Cardiac muscle cell (in vitro differentiated cells and primary cell): ENCODE results near the gene SLC52A1. TPM values are rescaled to one million over a fixed set of nuclear protein-coding genes. Genes with fewer than 3 reads are reported as not detected.

ENCODE experiments used
- DNase-seq, 2 donors: peaks; one replicate each; pipeline versions ENCODE4 v3.0.0 to v3.0.0-alpha.2; 2010 to 2017; ENCODE audit warnings: low read depth in 1 of 2, low spot score in 1 of 2
- H3K27ac ChIP-seq: fragments of 200-600 bp; sonication (generic); 2 replicates; pipeline ENCODE4 v1.5.1; 2016
- H3K27me3 ChIP-seq: fragments of 200-600 bp; sonication (generic); 2 replicates; pipeline ENCODE4 v1.6.0; 2016; ENCODE audit warnings: control low read depth
- H3K36me3 ChIP-seq: fragments of 200-600 bp; sonication (generic); 2 replicates; pipeline ENCODE4 v1.5.1; 2016; ENCODE audit warnings: control low read depth
- H3K4me1 ChIP-seq: fragments of 200-600 bp; sonication (generic); 2 replicates; pipeline ENCODE4 v1.8.1; 2017; ENCODE audit warnings: low read depth, mild to moderate bottlenecking, mixed run types
- H3K4me3 ChIP-seq: fragments of 200-600 bp; sonication (generic); 2 replicates; pipeline ENCODE4 v1.5.1; 2016; ENCODE audit warnings: mild to moderate bottlenecking
- H3K9me3 ChIP-seq: fragments of 200-600 bp; sonication (generic); 2 replicates; pipeline ENCODE4 v1.5.1; 2017; ENCODE audit warnings: low read depth, mild to moderate bottlenecking, control low read depth
- polyA plus RNA-seq: library from polyadenylated mRNA; unstranded; fragments of >200 nt; fragmentation: Nextera tagmentation; extraction: Ambion mirVana; gene quantifications from 2 replicates; pipeline ENCODE4 v1.2.1, GENCODE V29; 2016
- total RNA-seq: library from RNA; depleted of rRNA; stranded (reverse); fragments of >200 nt; gene quantifications from 2 replicates; pipeline ENCODE4 v1.2.3, GENCODE V29; 2016
- TF ChIP-seq, protein P1 (sequence below): IDR thresholded peaks from 2 replicates; pipeline ENCODE4 v1.5.1; 2012; ENCODE audit warnings: low read depth, mild to moderate bottlenecking, low read length

Gene SLC52A1
- total and polyA plus RNA-seq, 2 experiments from 2014 or later = not detected

DNA sequence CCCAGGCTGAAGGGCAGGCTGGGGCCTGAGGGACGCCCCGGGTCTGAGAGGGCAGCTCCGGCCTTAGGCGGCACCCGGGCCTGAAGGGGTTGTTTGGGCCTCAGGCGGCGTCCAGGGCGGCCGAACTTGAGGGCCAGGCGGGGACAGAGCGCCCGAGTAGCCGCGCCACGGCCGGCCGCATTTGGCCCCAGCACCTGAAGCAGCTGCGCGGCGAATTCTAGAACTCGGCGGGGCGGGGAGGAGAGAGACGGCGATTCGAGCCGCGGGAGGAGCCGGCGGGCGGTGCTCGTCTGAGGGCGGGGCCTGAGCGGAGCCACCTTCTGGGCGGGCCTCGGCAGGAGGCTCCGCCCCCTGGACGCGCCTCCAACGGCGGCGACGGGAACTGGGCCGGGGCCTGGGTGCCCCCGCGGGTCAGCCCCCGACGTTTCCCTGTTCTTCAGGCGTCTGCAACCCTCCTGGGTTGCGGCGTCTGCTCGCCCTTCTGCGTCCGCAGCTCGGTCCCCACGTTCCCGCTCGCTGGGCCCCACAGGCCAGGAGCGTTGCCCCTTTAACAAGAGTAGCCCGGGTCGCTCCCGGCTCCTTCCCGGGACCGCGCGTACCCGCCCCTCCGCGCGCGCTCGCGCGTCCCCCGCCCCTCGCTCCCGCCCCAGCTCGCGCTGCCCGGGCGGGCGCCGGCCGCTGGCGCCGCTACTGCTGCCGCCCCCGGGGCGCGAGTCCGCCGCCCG is 37.8 kb downstream of the SLC52A1 start, which contains the start of the genes INCA1 and KIF1C:
INCA1 (minus strand) TSS at position 221 of the 725 bp plus-strand sequence. CDS start 3,085 bp downstream, outside the sequence.
KIF1C (plus strand) TSS at position 649 of the 725 bp plus-strand sequence. CDS start 2,297 bp downstream, outside the sequence.
- TF ChIP-seq, protein P1, sequence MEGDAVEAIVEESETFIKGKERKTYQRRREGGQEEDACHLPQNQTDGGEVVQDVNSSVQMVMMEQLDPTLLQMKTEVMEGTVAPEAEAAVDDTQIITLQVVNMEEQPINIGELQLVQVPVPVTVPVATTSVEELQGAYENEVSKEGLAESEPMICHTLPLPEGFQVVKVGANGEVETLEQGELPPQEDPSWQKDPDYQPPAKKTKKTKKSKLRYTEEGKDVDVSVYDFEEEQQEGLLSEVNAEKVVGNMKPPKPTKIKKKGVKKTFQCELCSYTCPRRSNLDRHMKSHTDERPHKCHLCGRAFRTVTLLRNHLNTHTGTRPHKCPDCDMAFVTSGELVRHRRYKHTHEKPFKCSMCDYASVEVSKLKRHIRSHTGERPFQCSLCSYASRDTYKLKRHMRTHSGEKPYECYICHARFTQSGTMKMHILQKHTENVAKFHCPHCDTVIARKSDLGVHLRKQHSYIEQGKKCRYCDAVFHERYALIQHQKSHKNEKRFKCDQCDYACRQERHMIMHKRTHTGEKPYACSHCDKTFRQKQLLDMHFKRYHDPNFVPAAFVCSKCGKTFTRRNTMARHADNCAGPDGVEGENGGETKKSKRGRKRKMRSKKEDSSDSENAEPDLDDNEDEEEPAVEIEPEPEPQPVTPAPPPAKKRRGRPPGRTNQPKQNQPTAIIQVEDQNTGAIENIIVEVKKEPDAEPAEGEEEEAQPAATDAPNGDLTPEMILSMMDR = no peak

DNA sequence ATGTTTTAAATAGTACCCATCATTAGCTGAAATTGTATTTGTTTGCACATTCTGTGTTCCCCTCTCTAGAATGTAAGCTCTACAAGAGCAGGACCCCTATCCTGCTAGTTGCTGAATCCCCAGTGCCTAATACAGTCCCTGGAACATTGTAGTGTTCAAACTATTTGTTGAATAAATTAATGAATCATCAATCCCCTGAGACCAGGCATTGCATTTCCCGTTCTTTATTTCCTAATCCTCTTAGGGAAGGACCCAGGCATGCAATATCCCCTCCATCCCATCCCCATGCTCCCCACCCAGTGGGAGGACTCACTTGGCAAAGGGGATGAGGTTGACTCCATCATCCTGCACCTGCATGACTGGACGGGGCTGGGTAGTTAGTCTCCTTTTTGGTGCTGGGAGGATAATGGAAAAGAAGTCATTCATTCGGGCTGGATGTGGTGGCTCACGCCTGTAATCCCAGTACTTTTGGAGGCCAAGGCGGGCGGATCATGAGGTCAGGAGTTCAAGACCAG is 41.1 kb downstream of the SLC52A1 start:
- Histone ChIP-seq H3K27ac (no peak overlapping the region), H3K4me3 (no peak overlapping the region), H3K36me3 (no peaks in the 10 kb centered on the region), H3K9me3 (no peaks in the 10 kb centered on the region), H3K27me3 (no peaks in the 10 kb centered on the region), H3K4me1 (peaks cover 9% of the 10 kb centered on the region)
- no peak for DNase-seq
- TF ChIP-seq, protein P1 = no peak

More for the DNA sequence above, 37.8 kb downstream of the SLC52A1 start, which contains the start of the genes INCA1 and KIF1C:
- H3K9me3 ChIP-seq = no peaks in the 10 kb centered on the region
- H3K27me3 ChIP-seq = no peaks in the 10 kb centered on the region
- peak; percentile 92 to 97 for DNase-seq
- H3K36me3 ChIP-seq = peaks cover 14% of the 10 kb centered on the region
- H3K27ac ChIP-seq = peak within 1 kb of the TSS; percentile 87
- H3K4me1 ChIP-seq = peaks cover 26% of the 10 kb centered on the region
- peak within 1 kb of the TSS; percentile 90 for H3K4me3 ChIP-seq

DNA sequence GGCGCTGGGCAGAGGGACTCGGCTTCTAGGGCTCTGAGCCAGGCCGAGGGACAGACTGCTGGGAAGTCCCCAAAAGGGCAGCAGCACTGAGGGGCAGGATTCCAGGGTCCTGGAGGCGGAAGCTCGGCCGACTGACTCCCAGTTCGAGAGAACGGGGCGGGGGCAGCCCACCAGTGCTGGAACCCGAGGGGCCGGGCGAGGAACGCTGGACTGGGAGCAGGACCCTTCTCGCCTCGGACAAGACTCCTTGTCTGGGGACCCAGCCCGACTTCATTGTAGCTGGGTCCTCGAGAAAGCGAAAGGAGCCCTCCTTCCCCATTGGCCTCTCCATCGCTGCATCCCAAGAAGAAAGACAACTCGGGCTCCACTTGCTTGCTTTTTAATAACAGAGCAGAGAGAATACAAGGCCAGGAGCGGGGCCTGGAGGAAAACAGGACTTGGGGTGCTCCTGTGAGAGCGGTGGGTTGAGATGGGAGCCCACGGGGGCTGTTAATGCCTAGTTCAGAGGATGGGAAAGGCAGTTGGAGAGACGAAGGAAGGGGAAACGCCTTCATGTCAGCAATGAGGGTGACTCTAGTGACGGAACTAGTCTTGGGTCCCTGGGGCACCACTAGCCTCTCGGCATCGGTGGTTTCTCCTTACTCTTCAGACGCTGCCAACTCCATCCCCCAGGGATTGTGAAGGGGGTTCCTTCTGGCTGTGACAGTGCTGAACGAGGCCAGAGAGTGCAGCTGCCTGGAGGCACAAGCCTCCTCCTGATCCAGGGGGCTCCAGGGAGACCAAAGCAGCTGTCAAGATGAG is 47.3 kb downstream of the SLC52A1 start:
- no peaks in the 10 kb centered on the region for H3K27me3 ChIP-seq
- peak overlapping the region; percentile 44 for H3K27ac ChIP-seq
- peak overlapping the region; percentile 58 for H3K4me3 ChIP-seq
- H3K9me3 ChIP-seq = no peaks in the 10 kb centered on the region
- peak in 1 of 2 donors; percentile 31 for DNase-seq
- TF ChIP-seq, protein P1 = no peak
- H3K4me1 ChIP-seq = peaks cover 11% of the 10 kb centered on the region
- no peaks in the 10 kb centered on the region for H3K36me3 ChIP-seq

DNA sequence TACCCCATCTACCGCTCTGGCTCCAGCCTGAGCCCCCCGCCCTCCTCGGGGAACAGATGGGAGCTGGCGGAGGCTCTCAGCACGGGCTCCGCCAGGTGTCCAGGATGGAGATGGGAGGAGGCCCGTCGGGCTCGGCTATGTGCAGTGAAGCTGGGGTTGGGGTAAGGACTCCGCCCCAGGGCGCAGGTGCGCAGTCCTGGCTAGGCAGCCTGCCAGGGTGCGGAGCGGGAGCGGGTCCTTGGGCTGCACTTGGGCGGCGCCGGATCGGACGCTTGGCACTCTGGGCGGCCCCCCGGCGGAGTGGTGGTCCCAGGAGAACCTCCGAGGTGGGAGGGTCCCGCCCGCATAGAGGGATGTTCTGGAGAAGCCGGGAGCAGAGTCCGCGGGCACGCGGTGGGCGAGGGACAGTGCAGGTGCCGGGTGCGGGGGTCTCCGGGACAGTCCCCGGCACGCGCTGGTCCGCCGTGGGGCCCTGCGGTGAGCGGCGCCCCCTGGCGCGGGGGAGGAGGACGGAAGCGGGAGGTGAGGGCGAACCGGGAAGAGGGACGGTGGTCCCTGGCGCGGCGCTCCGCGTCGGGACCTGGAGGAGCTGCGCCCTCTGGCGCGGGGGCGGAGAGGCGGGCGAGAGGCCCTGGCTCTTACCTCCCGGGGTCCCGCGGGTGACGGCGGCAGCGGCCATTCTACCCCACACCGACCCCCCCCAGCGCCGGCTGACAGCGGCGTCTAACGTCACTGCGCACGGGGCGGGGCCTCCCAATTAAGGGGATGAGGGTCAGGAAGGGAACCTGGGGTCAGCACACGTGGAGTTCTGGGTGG is 48.1 kb downstream of the SLC52A1 start, which contains the start of gene CAMTA2:
CAMTA2 (minus strand) TSS at position 725 of the 816 bp plus-strand sequence. CDS start 1,453 bp downstream, outside the sequence.
- Histone ChIP-seq H3K27ac (peak within 1 kb of the TSS; percentile 44), H3K4me1 (peaks cover 11% of the 10 kb centered on the region), H3K4me3 (peak within 1 kb of the TSS; percentile 58), H3K27me3 (no peaks in the 10 kb centered on the region), H3K36me3 (no peaks in the 10 kb centered on the region), H3K9me3 (no peaks in the 10 kb centered on the region)
- TF ChIP-seq, protein P1 = peak; percentile 70
- DNase-seq = peak; percentile 79 to 94

GRCh38 chr17:4986403-4986802 is 48.8 kb downstream of the SLC52A1 start:
- Histone ChIP-seq H3K27ac (peak overlapping the region; percentile 44), H3K4me1 (peaks cover 11% of the 10 kb centered on the region), H3K27me3 (no peaks in the 10 kb centered on the region), H3K36me3 (no peaks in the 10 kb centered on the region), H3K9me3 (no peaks in the 10 kb centered on the region), H3K4me3 (peak overlapping the region; percentile 58)
- peak in 1 of 2 donors; percentile 30 for DNase-seq
- TF ChIP-seq, protein P1 = no peak
